Left renal pelvis (tissue), 4 donors: ENCODE measurements around the gene IL17F. TPM values are rescaled to one million over a fixed set of nuclear protein-coding genes. Genes with fewer than 3 reads are reported as not detected.

Source experiments
- DNase-seq, 4 donors: peaks; one replicate each; pipeline ENCODE4 v3.0.0-alpha.2; 2013; ENCODE audit warnings: low read depth in 4 of 4, low spot score in 3 of 4
- polyA plus RNA-seq, 4 donors: library from polyadenylated mRNA; unstranded; fragments of 120-200 nt; gene quantifications; one replicate each; pipeline ENCODE4 v1.2.1, GENCODE V29; 2013; ENCODE audit not compliant: insufficient read length in 4 of 4

Gene IL17F
- under 1 TPM in 2 of 4 donors, not detected in 2; 0.17 to 0.63 TPM for polyA plus RNA-seq

GRCh38 chr6:52244400-52244799 lies at the start of gene IL17F:
Gene IL17F, minus strand, starts transcription at chr6:52244500. Its CDS starts 71 bp downstream, at chr6:52244429.
- no peak for DNase-seq

- DNase-seq, result no peak
Observed at GRCh38 chr6:52293067-52293466, 48.8 kb upstream of the IL17F start.

GRCh38 chr6:52288841-52289240 lies 44.5 kb upstream of the IL17F start:
- no peak for DNase-seq

- no peak for DNase-seq
Observed at GRCh38 chr6:52288216-52288615, 43.9 kb upstream of the IL17F start.

- no peak for DNase-seq
Observed at GRCh38 chr6:52286798-52287432, 42.6 kb upstream of the IL17F start.

GRCh38 chr6:52285177-52286068 lies 41.1 kb upstream of the IL17F start:
- DNase-seq, result no peak

GRCh38 chr6:52284460-52285176 lies 40.3 kb upstream of the IL17F start, which contains the start of gene MCM3:
Gene MCM3, minus strand, starts transcription at chr6:52284742. Its CDS starts 68 bp downstream, at chr6:52284674.
- peak; percentile 98 for DNase-seq

GRCh38 chr6:52284131-52284459 lies 39.8 kb upstream of the IL17F start:
- DNase-seq, result no peak

GRCh38 chr6:52283111-52283510 lies 38.8 kb upstream of the IL17F start:
- no peak for DNase-seq

- no peak for DNase-seq
Observed at GRCh38 chr6:52276130-52276529, 31.8 kb upstream of the IL17F start.

GRCh38 chr6:52271852-52272460 lies 27.7 kb upstream of the IL17F start:
- no peak for DNase-seq

- DNase-seq, result peak in 1 of 4 donors; percentile 32
Observed at GRCh38 chr6:52263709-52264540, 19.6 kb upstream of the IL17F start.

GRCh38 chr6:52262620-52263344 lies 18.5 kb upstream of the IL17F start:
- no peak for DNase-seq

- no peak for DNase-seq
Observed at GRCh38 chr6:52261229-52261628, 16.9 kb upstream of the IL17F start.

- DNase-seq, result no peak
Observed at GRCh38 chr6:52260634-52261033, 16.3 kb upstream of the IL17F start.

- DNase-seq, result no peak
Observed at GRCh38 chr6:52255434-52255833, 11.1 kb upstream of the IL17F start.

- DNase-seq, result no peak
Observed at GRCh38 chr6:52254731-52255378, 10.6 kb upstream of the IL17F start.

- no peak for DNase-seq
Observed at GRCh38 chr6:52253494-52253893, 9.2 kb upstream of the IL17F start.

GRCh38 chr6:52251113-52251512 lies 6.8 kb upstream of the IL17F start:
- DNase-seq, result no peak
